ENCODE results near the gene SPRED2.
A peak's percentile ranks its signal among the peaks of the same experiment; 100 is the strongest.

- TF ChIP-seq CTCF (IDR thresholded peaks at IDR 0.05; ENCODE audit: low read depth, low read length, missing input control) (no peak), FOXA1 (IDR thresholded peaks at IDR 0.05) (no peak), ATF3 (IDR thresholded peaks at IDR 0.05) (no peak), MAX (IDR thresholded peaks at IDR 0.05) (no peak), JUND (IDR thresholded peaks at IDR 0.05) (no peak), YY1 (IDR thresholded peaks at IDR 0.05) (no peak), RAD21 (IDR thresholded peaks at IDR 0.05) (peak in 1 of 2 donors; percentile 41), GABPA (IDR thresholded peaks at IDR 0.05 in 1 of 2, conservative IDR thresholded peaks at IDR 0.05 in 1 of 2) (no peak), REST (IDR thresholded peaks at IDR 0.05) (no peak)
These were observed 42.3 kb downstream of the SPRED2 start for GRCh38 chr2:65390134-65390533.
